Skeletal muscle tissue (tissue), 4 donors: ENCODE results near the gene CACNG3. TPM values are rescaled to one million over a fixed set of nuclear protein-coding genes. Genes with fewer than 3 reads are reported as not detected.
"Not testable (repeated sequence)": the region's sequence is repeated elsewhere in the genome, so short reads cannot be mapped to it uniquely, and the experiment has no call there.

Experiments
- H3K27ac ChIP-seq: one replicate; pipeline ENCODE4 v1.7.0; 2013; ENCODE audit warnings: mild to moderate bottlenecking, low read depth, low read length, inconsistent platforms
- H3K27me3 ChIP-seq, 3 donors: one replicate each; pipeline ENCODE4 v1.7.0; 2013; ENCODE audit warnings: low read length in 3 of 3; ENCODE audit not compliant: control insufficient read depth in 3 of 3, insufficient read depth in 3 of 3
- H3K36me3 ChIP-seq, 3 donors: one replicate each; pipeline ENCODE4 v1.7.0; 2013; ENCODE audit warnings: low read length in 3 of 3; ENCODE audit not compliant: control insufficient read depth in 3 of 3, insufficient read depth in 3 of 3
- H3K4me1 ChIP-seq, 3 donors: one replicate each; pipeline ENCODE4 v1.7.0; 2013; ENCODE audit warnings: low read length in 3 of 3, mild to moderate bottlenecking in 3 of 3; ENCODE audit not compliant: control insufficient read depth in 3 of 3, insufficient read depth in 3 of 3
- H3K4me3 ChIP-seq, 3 donors: one replicate each; pipeline ENCODE4 v1.7.0; 2013; ENCODE audit warnings: low read length in 3 of 3
- H3K9ac ChIP-seq, 3 donors: one replicate each; pipeline ENCODE4 v1.7.0; 2013; ENCODE audit warnings: low read length in 3 of 3, mild to moderate bottlenecking in 3 of 3, moderate library complexity in 2 of 3, low read depth in 1 of 3
- H3K9me3 ChIP-seq, 3 donors: one replicate each; pipeline ENCODE4 v1.7.0; 2013; ENCODE audit warnings: low read length in 3 of 3; ENCODE audit not compliant: control insufficient read depth in 3 of 3
- total RNA-seq: library from RNA; depleted of rRNA; stranded (reverse); fragments of >200 nt; gene quantifications from one replicate; pipeline ENCODE4 v1.2.3, GENCODE V29; 2014
- donor health status: Osteomylitis.

Gene CACNG3
- total RNA-seq, 1 donor from 2014 or later, result not detected

DNA sequence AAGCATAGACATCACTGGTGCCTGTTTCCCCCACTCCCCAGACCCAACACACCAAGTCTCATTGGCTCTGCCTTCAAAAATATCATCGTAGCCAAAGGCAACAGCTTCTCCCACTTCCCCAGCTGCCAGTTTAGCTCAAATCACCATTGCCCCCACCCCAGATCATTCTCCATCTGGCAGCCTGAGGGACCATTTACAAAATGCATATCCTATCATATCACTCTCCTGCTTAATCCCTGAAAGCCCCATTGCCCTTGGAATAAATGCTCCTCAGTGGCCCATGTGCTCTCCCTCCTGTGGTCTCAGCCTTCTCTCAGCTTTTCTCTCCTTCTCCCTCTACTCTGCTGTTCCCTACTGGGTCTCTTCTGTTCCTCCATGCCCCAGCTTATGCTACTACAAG lies 68.3 kb downstream of the CACNG3 start:
- Histone ChIP-seq H3K4me3 (no peak overlapping the region), H3K9me3 (peaks cover 0 to 2% (median 0%) of the 10 kb centered on the region in 3 donors), H3K27ac (no peak overlapping the region), H3K9ac (no peak overlapping the region), H3K4me1 (no peaks in the 10 kb centered on the region), H3K27me3 (peaks cover 0 to 3% (median 0%) of the 10 kb centered on the region in 3 donors), H3K36me3 (no peaks in the 10 kb centered on the region)

DNA sequence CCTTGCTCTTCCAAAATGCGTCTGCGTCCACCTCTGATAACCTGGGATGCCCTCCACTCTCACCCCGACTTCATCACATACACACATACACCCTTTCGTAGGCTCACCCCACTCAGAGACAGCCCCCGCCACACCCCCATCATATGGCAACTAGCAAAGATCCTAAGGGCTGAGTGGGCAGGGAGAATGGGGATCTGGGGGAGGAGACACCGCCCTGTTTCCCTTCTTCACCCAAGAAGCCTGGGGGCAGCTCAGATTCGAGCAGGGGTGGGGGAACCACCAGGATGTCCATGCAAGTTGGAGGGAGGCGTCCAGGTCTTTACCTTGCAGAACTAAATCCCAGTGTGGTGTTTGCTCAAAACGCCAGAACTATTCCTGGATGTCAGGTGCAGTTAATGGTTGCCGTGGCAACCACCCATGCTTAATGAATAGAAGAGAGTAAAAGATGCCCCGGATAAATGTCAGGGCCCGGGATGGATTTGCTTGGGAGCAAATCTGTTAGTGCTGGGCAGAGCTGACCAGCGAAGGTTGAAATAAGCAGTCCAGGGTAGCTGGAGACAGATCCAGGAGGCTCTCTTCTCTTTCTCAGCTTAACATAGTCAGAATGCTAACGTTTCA lies 72.8 kb downstream of the CACNG3 start:
- H3K36me3 ChIP-seq, result no peaks in the 10 kb centered on the region
- H3K27ac ChIP-seq, result no peak overlapping the region
- no peak overlapping the region for H3K4me3 ChIP-seq
- no peaks in the 10 kb centered on the region for H3K4me1 ChIP-seq
- peaks cover 0 to 3% (median 0%) of the 10 kb centered on the region in 3 donors for H3K27me3 ChIP-seq
- no peak overlapping the region for H3K9ac ChIP-seq
- peaks cover 0 to 2% (median 0%) of the 10 kb centered on the region in 3 donors for H3K9me3 ChIP-seq

DNA sequence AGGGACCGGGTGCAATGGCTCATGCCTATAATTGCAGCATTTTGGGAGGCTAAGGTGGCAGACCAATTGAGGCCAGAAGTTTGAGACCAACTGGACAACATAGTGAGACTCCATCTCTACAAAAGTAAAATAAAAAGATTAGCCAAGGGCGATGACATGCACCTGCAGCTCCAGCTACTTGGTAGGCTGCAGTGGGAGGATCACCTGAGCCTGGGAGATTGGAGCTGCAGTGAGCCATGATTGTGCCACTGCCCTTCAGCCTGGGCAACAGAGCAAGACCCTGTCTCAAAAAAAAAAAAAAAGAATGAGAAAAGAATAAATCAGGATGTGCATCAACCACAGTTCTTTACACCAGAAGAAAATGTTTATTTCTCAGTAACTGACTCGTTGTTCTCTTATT lies 76.0 kb downstream of the CACNG3 start:
- no peaks in the 10 kb centered on the region for H3K36me3 ChIP-seq
- no peaks in the 10 kb centered on the region for H3K27me3 ChIP-seq
- no peaks in the 10 kb centered on the region for H3K4me1 ChIP-seq
- H3K27ac ChIP-seq, result no peak overlapping the region
- H3K9ac ChIP-seq, result no peak overlapping the region
- no peak overlapping the region for H3K4me3 ChIP-seq
- no peaks in the 10 kb centered on the region for H3K9me3 ChIP-seq

DNA sequence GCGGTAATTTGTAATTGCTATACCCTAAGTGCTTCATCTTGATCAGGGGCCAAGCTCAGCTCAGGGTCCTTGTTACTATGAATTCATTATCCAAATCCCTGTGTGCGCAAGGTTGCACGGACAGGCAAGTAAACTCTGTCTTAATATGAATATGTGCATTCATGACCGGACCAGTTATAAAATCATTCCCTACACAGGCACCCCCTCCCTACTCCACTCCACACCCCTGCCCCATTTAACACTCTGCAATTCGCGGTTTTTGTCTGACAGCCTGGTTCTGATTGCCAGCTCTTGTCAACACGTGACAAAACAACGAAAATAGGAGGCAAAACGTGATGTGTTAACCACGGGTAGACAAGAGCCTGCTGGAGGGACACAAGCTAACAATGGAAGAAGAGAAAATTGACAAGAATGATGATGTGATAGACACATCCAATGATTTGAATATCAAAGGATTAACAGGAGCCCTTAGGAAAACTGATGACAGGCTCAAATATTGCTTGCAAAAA lies 76.5 kb downstream of the CACNG3 start:
- no peaks in the 10 kb centered on the region for H3K9me3 ChIP-seq
- no peak overlapping the region for H3K4me3 ChIP-seq
- no peaks in the 10 kb centered on the region for H3K36me3 ChIP-seq
- H3K27ac ChIP-seq, result no peak overlapping the region
- H3K4me1 ChIP-seq, result no peaks in the 10 kb centered on the region
- no peaks in the 10 kb centered on the region for H3K27me3 ChIP-seq
- H3K9ac ChIP-seq, result no peak overlapping the region

DNA sequence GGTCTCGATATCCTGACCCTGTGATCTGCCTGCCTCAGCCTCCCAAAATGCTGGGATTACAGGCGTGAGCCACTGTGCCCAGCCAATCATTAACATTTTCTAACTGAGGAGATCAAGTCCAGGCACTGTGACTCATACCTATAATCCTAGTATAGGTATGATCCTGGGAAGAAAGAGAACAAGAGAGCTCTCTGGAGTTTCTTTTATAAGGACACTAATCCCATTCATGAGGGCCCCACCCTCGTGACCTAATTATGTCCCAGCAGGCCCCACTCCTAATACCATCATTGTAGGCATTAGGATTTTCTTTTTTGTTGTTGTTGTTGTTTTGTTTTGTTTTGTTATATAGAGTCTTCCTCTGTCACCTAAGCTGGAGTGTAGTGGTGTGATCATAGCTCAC lies 80.4 kb downstream of the CACNG3 start:
- no peaks in the 10 kb centered on the region for H3K4me1 ChIP-seq
- no peak overlapping the region for H3K27ac ChIP-seq
- H3K27me3 ChIP-seq, result no peaks in the 10 kb centered on the region
- H3K9ac ChIP-seq, result no peak overlapping the region
- no peaks in the 10 kb centered on the region for H3K36me3 ChIP-seq
- no peaks in the 10 kb centered on the region for H3K9me3 ChIP-seq
- H3K4me3 ChIP-seq, result no peak overlapping the region

DNA sequence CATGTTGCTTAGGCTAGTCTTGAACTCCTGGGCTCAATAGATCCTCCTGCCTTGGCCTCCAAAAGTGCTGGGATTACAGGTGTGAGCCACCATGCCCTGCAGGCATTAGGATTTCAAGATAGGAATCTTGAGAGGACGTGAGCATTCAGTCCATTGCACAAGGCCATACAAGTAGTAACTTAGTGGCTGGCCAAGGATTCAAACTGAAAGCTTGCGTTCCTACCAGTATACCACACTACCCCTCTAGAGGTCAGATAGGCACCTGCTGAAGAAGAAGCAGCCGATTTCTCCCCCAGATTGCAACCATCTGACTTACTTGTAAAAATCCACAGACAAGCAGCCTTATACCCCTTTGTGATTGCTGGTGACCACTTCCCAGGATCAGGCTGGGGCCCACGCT lies 80.9 kb downstream of the CACNG3 start:
- Histone ChIP-seq H3K9ac (no peak overlapping the region), H3K27me3 (no peaks in the 10 kb centered on the region), H3K9me3 (no peaks in the 10 kb centered on the region), H3K36me3 (no peaks in the 10 kb centered on the region), H3K4me1 (no peaks in the 10 kb centered on the region), H3K4me3 (no peak overlapping the region), H3K27ac (no peak overlapping the region)

DNA sequence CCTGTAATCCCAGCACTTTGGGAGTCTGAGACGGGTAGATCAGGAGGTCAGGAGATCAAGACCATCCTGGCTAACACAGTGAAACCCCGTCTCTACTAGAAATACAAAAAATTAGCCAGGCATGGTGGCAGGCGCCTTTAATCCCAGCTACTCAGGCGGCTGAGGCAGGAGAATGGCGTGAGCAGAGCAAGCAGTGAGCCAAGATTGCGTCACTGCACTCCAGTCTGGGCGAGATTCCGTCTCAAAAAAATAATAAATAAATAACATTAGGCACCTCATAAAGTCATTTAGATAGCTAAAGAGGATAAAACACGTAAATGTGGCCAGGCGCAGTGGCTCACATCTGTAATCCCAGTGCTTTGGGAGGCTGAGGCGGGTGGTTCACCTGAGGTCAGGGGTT lies 87.7 kb downstream of the CACNG3 start:
- H3K27ac ChIP-seq, H3K9ac ChIP-seq, H3K4me3 ChIP-seq, H3K9me3 ChIP-seq, H3K4me1 ChIP-seq, H3K27me3 ChIP-seq, H3K36me3 ChIP-seq: not testable (repeated sequence)

DNA sequence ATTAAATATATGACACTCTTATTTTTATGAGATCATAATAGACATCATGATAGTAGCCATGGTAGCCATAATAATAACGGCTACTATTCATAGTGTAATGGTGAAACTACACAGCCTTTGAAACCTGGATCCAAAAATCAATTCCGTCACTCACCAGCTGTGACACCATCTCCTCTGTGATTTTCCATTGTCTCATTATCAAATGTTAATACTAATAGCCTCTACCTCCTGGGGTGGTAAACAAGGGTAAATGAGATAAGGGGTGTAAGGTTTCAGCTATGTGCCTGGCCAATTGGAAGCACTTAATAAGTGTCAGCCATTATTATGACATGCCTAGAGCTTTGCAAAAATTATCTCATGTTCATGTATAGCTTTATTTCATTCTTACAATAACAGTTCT lies 88.6 kb downstream of the CACNG3 start:
- no peaks in the 10 kb centered on the region for H3K9me3 ChIP-seq
- no peak overlapping the region for H3K9ac ChIP-seq
- no peaks in the 10 kb centered on the region for H3K36me3 ChIP-seq
- no peak overlapping the region for H3K4me3 ChIP-seq
- H3K4me1 ChIP-seq, result no peaks in the 10 kb centered on the region
- no peak overlapping the region for H3K27ac ChIP-seq
- H3K27me3 ChIP-seq, result no peaks in the 10 kb centered on the region

DNA sequence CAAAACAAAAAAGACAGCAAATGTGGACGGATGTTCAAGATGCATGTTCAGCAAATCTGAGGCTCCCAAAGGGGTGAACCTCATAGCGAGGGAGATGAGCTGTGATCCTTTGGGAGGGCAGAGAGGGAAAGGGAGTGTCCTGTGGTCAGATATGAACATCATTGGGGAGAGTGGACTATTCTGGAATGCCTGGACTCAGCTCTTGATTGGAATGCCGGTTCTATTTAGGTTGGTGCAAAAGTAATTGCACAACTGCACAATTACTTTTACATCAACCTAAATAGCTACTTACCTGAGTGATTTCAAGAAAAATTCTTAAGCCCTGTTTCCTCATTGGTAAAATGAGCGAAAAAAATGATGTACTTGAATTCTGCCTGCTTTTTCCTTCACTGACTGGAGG lies 89.6 kb downstream of the CACNG3 start:
- no peak overlapping the region for H3K4me3 ChIP-seq
- H3K9me3 ChIP-seq, result no peaks in the 10 kb centered on the region
- H3K27me3 ChIP-seq, result no peaks in the 10 kb centered on the region
- no peaks in the 10 kb centered on the region for H3K36me3 ChIP-seq
- no peak overlapping the region for H3K27ac ChIP-seq
- no peaks in the 10 kb centered on the region for H3K4me1 ChIP-seq
- no peak overlapping the region for H3K9ac ChIP-seq

DNA sequence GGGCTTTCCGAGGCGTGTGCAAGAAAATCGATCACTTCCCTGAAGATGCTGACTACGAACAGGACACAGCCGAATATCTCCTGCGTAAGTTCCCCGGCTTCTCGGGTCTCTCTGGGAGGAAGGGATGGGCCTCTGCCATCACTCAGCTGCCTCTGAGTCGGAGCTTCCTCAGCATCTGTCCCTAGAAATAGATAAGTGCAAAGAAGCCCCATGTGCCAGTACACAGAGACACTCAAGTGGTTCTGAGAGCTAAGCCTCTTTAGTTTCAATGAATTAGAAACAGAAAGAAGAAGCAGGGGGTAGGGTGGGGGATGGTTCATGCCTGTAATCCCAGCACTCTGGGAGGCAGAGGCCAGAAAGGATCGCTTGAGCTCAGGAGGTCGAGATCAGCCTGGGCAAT lies 90.6 kb downstream of the CACNG3 start:
- no peaks in the 10 kb centered on the region for H3K27me3 ChIP-seq
- no peak overlapping the region for H3K4me3 ChIP-seq
- H3K27ac ChIP-seq, result no peak overlapping the region
- no peaks in the 10 kb centered on the region for H3K36me3 ChIP-seq
- H3K9me3 ChIP-seq, result no peaks in the 10 kb centered on the region
- no peak overlapping the region for H3K9ac ChIP-seq
- H3K4me1 ChIP-seq, result no peaks in the 10 kb centered on the region
